Testis (tissue), 3 donors: ENCODE measurements around the gene SGSM2. TPM values are rescaled to one million over a fixed set of nuclear protein-coding genes. Genes with fewer than 3 reads are reported as not detected.

Experiments used
- DNase-seq: peaks from one replicate; pipeline ENCODE4 v3.0.0-alpha.2; 2019
- H3K27ac ChIP-seq, 2 donors: fragments of 200-600 bp; sonication (generic); one replicate each; pipeline ENCODE4 v1.5.1; 2019
- H3K27me3 ChIP-seq: fragments of 200-600 bp; sonication (generic); one replicate; pipeline ENCODE4 v1.5.1; 2019
- H3K36me3 ChIP-seq: fragments of 200-600 bp; sonication (generic); one replicate; pipeline ENCODE4 v1.5.1; 2017; ENCODE audit warnings: low read depth; ENCODE audit errors: missing control alignments
- H3K4me1 ChIP-seq: fragments of 200-600 bp; sonication (generic); one replicate; pipeline ENCODE4 v1.5.1; 2019
- H3K4me3 ChIP-seq, 2 donors: fragments of 200-600 bp; sonication (generic); one replicate each; pipeline ENCODE4 v1.5.1; 2017 to 2019
- H3K9me3 ChIP-seq: fragments of 200-600 bp; sonication (generic); one replicate; pipeline ENCODE4 v1.5.1; 2017
- POLR2A ChIP-seq: fragments of 450-650 bp; IDR thresholded peaks from one replicate; pipeline ENCODE4 v1.6.1; 2017; ENCODE audit warnings: antibody characterized with exemption, mild to moderate bottlenecking, moderate library complexity
- WGBS, 2 donors: methylation state at CpG; one replicate each; pipeline ENCODE4 v1.1.5; 2018; 5-methylcytosine and 5-hydroxymethylcytosine counted together
- intact Hi-C: fragments of 100-400 bp; cut with DNase I; formaldehyde crosslinking; loops from one replicate; pipeline ENCODE4 v1.15.1; 2023; ENCODE audit warnings: low total_unique reads
- polyA plus RNA-seq: library from polyadenylated mRNA; stranded (reverse); fragments of 350-450 nt; fragmentation: Illumina TruSeq; extraction: RNeasy Lipid Tissue Mini Kit (QIAGEN cat#74804); gene quantifications from one replicate; pipeline ENCODE4 v1.2.3, GENCODE V29; 2014; ENCODE audit warnings: low read depth, low replicate concordance; ENCODE audit not compliant: insufficient read depth
- total RNA-seq, 2 donors: library from RNA; depleted of rRNA; stranded (reverse); fragments of >200 nt; gene quantifications; one replicate each; pipeline ENCODE4 v1.2.3, GENCODE V29; 2016
- TF ChIP-seq, protein P1 (sequence below), 3 experiments: fragments of 450-650 bp in 2 of 3; fragments of 200-600 bp in 1 of 3; sonication (generic) in 1 of 3; IDR thresholded peaks; one replicate each; pipeline ENCODE4 v1.5.1; 2016 to 2019; ENCODE audit warnings: antibody characterized with exemption in 3 of 3, mild to moderate bottlenecking in 2 of 3, moderate library complexity in 1 of 3

The SGSM2 gene
- total and polyA plus RNA-seq, 3 donors from 2014 or later = 54.1 to 88.9 (median 80.5) TPM

DNA sequence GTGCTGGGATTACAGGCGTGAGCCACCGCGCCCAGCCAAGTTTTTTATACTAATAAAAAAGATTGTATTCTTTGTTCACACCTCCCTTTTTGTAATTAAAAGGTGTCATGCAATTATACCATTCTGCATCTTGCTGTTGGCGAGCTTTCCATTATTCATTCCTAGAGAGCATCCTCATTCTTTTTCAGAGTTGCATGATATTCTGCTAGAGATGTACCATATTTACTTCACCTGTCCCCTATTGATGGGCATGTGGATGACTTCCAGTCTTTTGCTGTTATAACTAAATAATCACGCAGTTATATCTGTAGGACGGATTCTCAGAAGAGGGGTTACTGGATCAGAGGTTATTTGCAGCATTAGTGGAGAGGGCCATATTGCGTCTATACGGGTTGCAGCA lies 17.0 kb downstream of the SGSM2 start:
- Histone ChIP-seq H3K27ac (no peak overlapping the region), H3K4me1 (no peaks in the 10 kb centered on the region), H3K27me3 (no peaks in the 10 kb centered on the region), H3K36me3 (no peaks in the 10 kb centered on the region), H3K9me3 (no peaks in the 10 kb centered on the region), H3K4me3 (no peak overlapping the region)
- intact Hi-C loops = loop anchor here (5.0 kb wide), 1 partner anchor 302 kb away; no protein-coding TSS in a partner anchor
- WGBS, 2 donors = 79 to 86% methylated on average over 8 of the region's 8 CpGs
- DNase-seq = no peak
- TF ChIP-seq POLR2A = no peak
- TF ChIP-seq, protein P1, sequence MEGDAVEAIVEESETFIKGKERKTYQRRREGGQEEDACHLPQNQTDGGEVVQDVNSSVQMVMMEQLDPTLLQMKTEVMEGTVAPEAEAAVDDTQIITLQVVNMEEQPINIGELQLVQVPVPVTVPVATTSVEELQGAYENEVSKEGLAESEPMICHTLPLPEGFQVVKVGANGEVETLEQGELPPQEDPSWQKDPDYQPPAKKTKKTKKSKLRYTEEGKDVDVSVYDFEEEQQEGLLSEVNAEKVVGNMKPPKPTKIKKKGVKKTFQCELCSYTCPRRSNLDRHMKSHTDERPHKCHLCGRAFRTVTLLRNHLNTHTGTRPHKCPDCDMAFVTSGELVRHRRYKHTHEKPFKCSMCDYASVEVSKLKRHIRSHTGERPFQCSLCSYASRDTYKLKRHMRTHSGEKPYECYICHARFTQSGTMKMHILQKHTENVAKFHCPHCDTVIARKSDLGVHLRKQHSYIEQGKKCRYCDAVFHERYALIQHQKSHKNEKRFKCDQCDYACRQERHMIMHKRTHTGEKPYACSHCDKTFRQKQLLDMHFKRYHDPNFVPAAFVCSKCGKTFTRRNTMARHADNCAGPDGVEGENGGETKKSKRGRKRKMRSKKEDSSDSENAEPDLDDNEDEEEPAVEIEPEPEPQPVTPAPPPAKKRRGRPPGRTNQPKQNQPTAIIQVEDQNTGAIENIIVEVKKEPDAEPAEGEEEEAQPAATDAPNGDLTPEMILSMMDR (IDR thresholded peaks at IDR 0.05) = no peak

DNA sequence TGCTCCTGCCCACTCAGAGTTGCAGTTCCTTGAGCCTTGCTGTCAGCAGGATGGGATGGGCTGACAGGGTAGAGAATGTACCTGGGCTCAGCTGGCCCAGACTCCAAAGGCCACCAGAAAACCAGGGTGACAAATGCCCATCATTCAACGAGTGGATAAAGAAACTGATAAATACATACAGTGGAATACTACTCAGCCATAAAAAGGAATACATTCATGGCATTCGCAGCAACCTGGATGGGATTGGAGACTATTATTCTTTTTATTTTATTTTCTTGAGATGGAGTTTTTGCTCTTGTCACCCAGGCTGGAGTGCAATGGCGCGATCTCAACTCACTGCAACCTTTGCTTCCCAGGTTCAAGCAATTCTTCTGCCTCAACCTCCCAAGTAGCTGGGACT lies 19.9 kb downstream of the SGSM2 start:
- TF ChIP-seq, protein P1 (IDR thresholded peaks at IDR 0.05) = no peak
- no peak for TF ChIP-seq POLR2A
- no peaks in the 10 kb centered on the region for H3K4me1 ChIP-seq
- H3K4me3 ChIP-seq = no peak overlapping the region
- 96% methylated on average over 4 of the region's 4 CpGs for WGBS, 2 donors
- H3K9me3 ChIP-seq = no peaks in the 10 kb centered on the region
- no peak for DNase-seq
- intact Hi-C loops = no loop called here
- no peak overlapping the region for H3K27ac ChIP-seq
- no peaks in the 10 kb centered on the region for H3K36me3 ChIP-seq
- H3K27me3 ChIP-seq = no peaks in the 10 kb centered on the region

DNA sequence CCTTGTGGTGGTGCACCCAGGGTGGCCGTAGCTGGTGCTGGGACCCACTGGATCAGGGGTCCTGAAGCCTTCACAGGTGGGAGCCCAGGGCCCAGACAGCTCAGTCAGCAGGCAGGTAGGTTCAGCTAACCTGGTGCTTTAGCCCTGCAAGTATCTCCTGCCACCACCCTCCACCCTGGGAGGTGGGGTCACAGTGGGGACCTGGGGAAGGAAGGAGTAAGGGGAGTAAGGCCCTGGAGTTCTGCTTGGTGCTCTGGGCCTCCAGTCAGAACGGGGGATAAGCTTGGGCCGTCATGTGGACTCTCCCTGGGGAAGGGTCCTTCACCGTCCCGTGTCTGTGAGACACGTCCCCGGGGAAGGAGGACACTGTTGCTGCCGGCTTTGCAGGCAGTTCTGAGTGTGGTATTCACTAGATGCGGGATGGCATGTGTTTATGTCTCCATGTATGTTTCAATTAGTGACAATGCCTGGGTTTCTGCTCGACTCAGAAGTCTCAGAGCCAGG lies 20.7 kb downstream of the SGSM2 start:
- no peak for DNase-seq
- intact Hi-C loops = no loop called here
- Histone ChIP-seq H3K27me3 (no peaks in the 10 kb centered on the region), H3K4me1 (no peaks in the 10 kb centered on the region), H3K4me3 (no peak overlapping the region), H3K36me3 (no peaks in the 10 kb centered on the region), H3K27ac (no peak overlapping the region), H3K9me3 (no peaks in the 10 kb centered on the region)
- TF ChIP-seq, protein P1 (IDR thresholded peaks at IDR 0.05) = no peak
- TF ChIP-seq POLR2A = no peak
- 88 to 89% methylated on average over 10 of the region's 10 CpGs for WGBS, 2 donors

GRCh38 chr17:2361010-2361760 lies 23.9 kb downstream of the SGSM2 start:
- intact Hi-C loops = no loop called here
- H3K36me3 ChIP-seq = no peaks in the 10 kb centered on the region
- 78 to 89% methylated on average over 16 to 21 of the region's 21 CpGs for WGBS, 2 donors

More at GRCh38 chr17:2361010-2361760, 23.9 kb downstream of the SGSM2 start:
- no peak overlapping the region for H3K4me3 ChIP-seq
- H3K27ac ChIP-seq = no peak overlapping the region
- TF ChIP-seq, protein P1 (IDR thresholded peaks at IDR 0.05) = no peak
- TF ChIP-seq POLR2A = no peak
- H3K9me3 ChIP-seq = no peaks in the 10 kb centered on the region
- H3K27me3 ChIP-seq = no peaks in the 10 kb centered on the region
- no peak for DNase-seq
- H3K4me1 ChIP-seq = no peaks in the 10 kb centered on the region
